Kidney (tissue), 14 donors: ENCODE measurements around the gene FNIP2. TPM values are rescaled to one million over a fixed set of nuclear protein-coding genes. Genes with fewer than 3 reads are reported as not detected.
A peak's percentile ranks its signal among the peaks of the same experiment; 100 is the strongest.

Experiments used
- DNase-seq, 5 donors: peaks; one replicate each; pipeline ENCODE4 v3.0.0-alpha.2; 2013 to 2020
- FAIRE-seq: peaks from 2 replicates; lab custom pipeline; 2012; peaks lifted over from hg19 to GRCh38; lab: Jason Lieb, UNC
- H3K27ac ChIP-seq, 2 donors: one replicate each; pipeline ENCODE4 v1.7.0; 2013; ENCODE audit warnings: low read depth in 2 of 2, low read length in 2 of 2, inconsistent platforms in 1 of 2
- H3K27me3 ChIP-seq: one replicate; pipeline ENCODE4 v1.7.1; 2013; ENCODE audit warnings: low read length, inconsistent platforms; ENCODE audit not compliant: control insufficient read depth, insufficient read depth
- H3K36me3 ChIP-seq, 3 donors: one replicate each; pipeline versions ENCODE4 v1.7.0 to v1.7.1; 2013; ENCODE audit warnings: low read length in 3 of 3, control low read depth in 1 of 3, inconsistent platforms in 1 of 3; ENCODE audit not compliant: insufficient read depth in 3 of 3, control insufficient read depth in 2 of 3
- H3K4me1 ChIP-seq, 3 donors: one replicate each; pipeline versions ENCODE4 v1.7.0 to v1.7.1; 2013; ENCODE audit warnings: low read length in 3 of 3, inconsistent platforms in 1 of 3, low read depth in 1 of 3; ENCODE audit not compliant: control insufficient read depth in 2 of 3, insufficient read depth in 2 of 3
- H3K4me3 ChIP-seq, 3 donors: one replicate each; pipeline versions ENCODE4 v1.7.0 to v1.8.1; 2013; ENCODE audit warnings: low read length in 3 of 3, control low read depth in 1 of 3, inconsistent platforms in 1 of 3
- H3K9ac ChIP-seq, 3 donors: one replicate each; pipeline versions ENCODE4 v1.7.0 to v1.7.1; 2013; ENCODE audit warnings: low read length in 3 of 3, control low read depth in 1 of 3, inconsistent platforms in 1 of 3
- H3K9me3 ChIP-seq, 3 donors: one replicate each; pipeline versions ENCODE4 v1.7.0 to v1.7.1; 2013; ENCODE audit warnings: low read length in 3 of 3, control low read depth in 1 of 3, inconsistent platforms in 1 of 3; ENCODE audit not compliant: control insufficient read depth in 2 of 3, insufficient read depth in 1 of 3
- CTCF ChIP-seq: IDR thresholded peaks from 3 replicates; pipeline ENCODE4 v1.5.1; 2012; ENCODE audit warnings: mild to moderate bottlenecking, moderate library complexity, borderline replicate concordance; ENCODE audit not compliant: insufficient read depth; ENCODE audit errors: extremely low read depth
- intact Hi-C: fragments of 100-400 bp; cut with DNase I; formaldehyde crosslinking; loops from one replicate; pipeline ENCODE4 v1.11.1; 2022
- polyA plus RNA-seq: library from polyadenylated mRNA; stranded (reverse); fragments of 350-450 nt; fragmentation: Illumina TruSeq; extraction: RNeasy Lipid Tissue Mini Kit (QIAGEN cat#74804); gene quantifications from one replicate; pipeline ENCODE4 v1.2.3, GENCODE V29; 2014; ENCODE audit warnings: low read depth, low replicate concordance; ENCODE audit not compliant: insufficient read depth
- total RNA-seq: library from RNA; stranded (reverse); fragmentation: NEBNext Ultra II Directional; extraction: Animal tissue kit (Norgen Biotek cat#: 25700); gene quantifications from one replicate; pipeline ENCODE4 v1.2.1, GENCODE V29; 2021
- donor health status: control.
- donor health status: control.
- donor health status: control.
- donor health status: control.
- donor health status: control.
- donor health status: DM: yes; HTN: yes; CAD: no.
- donor health status: Normal renal cell carcinoma (clear cell type).

Gene FNIP2
- total and polyA plus RNA-seq, 2 donors from 2014 or later, result 13.2 to 65.1 TPM

GRCh38 chr4:158821228-158821971 lies 52.6 kb downstream of the FNIP2 start:
- FAIRE-seq (no peak), DNase-seq (no peak)
- no peaks in the 10 kb centered on the region for H3K27me3 ChIP-seq
- H3K9ac ChIP-seq, result no peak overlapping the region
- intact Hi-C loops, result no loop called here
- no peaks in the 10 kb centered on the region for H3K36me3 ChIP-seq
- H3K27ac ChIP-seq, result peak overlapping the region; percentile 75 to 81
- peaks cover 17 to 75% (median 52%) of the 10 kb centered on the region in 3 donors for H3K4me1 ChIP-seq
- H3K4me3 ChIP-seq, result no peak overlapping the region
- no peak for TF ChIP-seq CTCF
- H3K9me3 ChIP-seq, result no peaks in the 10 kb centered on the region

GRCh38 chr4:158822348-158822747 lies 53.5 kb downstream of the FNIP2 start:
- no peak for TF ChIP-seq CTCF
- intact Hi-C loops, result no loop called here
- DNase-seq, result no peak
- FAIRE-seq, result no peak
- Histone ChIP-seq H3K4me1 (peaks cover 17 to 84% (median 60%) of the 10 kb centered on the region in 3 donors), H3K9ac (no peak overlapping the region), H3K36me3 (peaks cover 0 to 2% (median 0%) of the 10 kb centered on the region in 3 donors), H3K27me3 (no peaks in the 10 kb centered on the region), H3K9me3 (no peaks in the 10 kb centered on the region), H3K4me3 (no peak overlapping the region), H3K27ac (peak overlapping the region in 1 of 2 donors; percentile 52)

DNA sequence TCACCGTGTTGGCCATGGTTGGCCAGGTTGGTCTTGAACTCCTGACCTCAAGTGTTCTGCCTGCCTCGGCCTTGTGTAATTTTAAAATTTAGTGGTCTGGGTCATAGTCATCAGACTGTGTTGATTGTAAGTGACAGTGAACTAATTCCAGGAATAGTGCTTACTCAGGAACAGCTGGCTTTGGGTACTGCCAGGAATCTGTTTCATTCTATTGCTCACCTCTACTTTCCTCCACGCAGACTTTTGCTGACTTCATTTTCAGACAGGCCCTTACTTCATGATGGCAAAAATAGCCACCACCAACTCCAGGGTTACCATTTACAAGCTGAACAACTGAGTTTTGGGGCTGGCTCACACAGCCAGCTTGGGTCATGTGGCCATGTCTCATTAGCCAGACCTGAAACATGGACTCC lies 54.6 kb downstream of the FNIP2 start:
- H3K4me3 ChIP-seq, result no peak overlapping the region
- no peak for FAIRE-seq
- intact Hi-C loops, result no loop called here

More for the DNA sequence above, 54.6 kb downstream of the FNIP2 start:
- Histone ChIP-seq H3K4me1 (peaks cover 17 to 87% (median 61%) of the 10 kb centered on the region in 3 donors), H3K36me3 (peaks cover 0 to 8% (median 0%) of the 10 kb centered on the region in 3 donors), H3K27ac (peak overlapping the region; percentile 91 to 93), H3K27me3 (no peaks in the 10 kb centered on the region), H3K9me3 (no peaks in the 10 kb centered on the region), H3K9ac (peak overlapping the region in 1 of 3 donors; percentile 48)
- no peak for DNase-seq
- TF ChIP-seq CTCF, result no peak
